Ovary (tissue), 9 donors: ENCODE results near the gene DDX46. TPM values are rescaled to one million over a fixed set of nuclear protein-coding genes. Genes with fewer than 3 reads are reported as not detected.
A peak's percentile ranks its signal among the peaks of the same experiment; 100 is the strongest.
"Not testable (repeated sequence)": the region's sequence is repeated elsewhere in the genome, so short reads cannot be mapped to it uniquely, and the experiment has no call there.

Experiments used
- DNase-seq, 5 donors: peaks; one replicate each; pipeline ENCODE4 v3.0.0-alpha.2; 2019 to 2020
- H3K27ac ChIP-seq, 2 donors: fragments of 200-600 bp; one replicate each; pipeline versions ENCODE4 v1.5.1 to v1.8.0; 2019 to 2022
- H3K27me3 ChIP-seq: fragments of 200-600 bp; one replicate; pipeline ENCODE4 v1.8.0; 2022
- H3K36me3 ChIP-seq: fragments of 200-600 bp; sonication (generic); one replicate; pipeline ENCODE4 v1.5.1; 2019
- H3K4me1 ChIP-seq: one replicate; pipeline ENCODE4 v1.8.1; 2013; ENCODE audit warnings: mild to moderate bottlenecking, moderate library complexity; ENCODE audit not compliant: insufficient read depth
- H3K4me3 ChIP-seq: fragments of 200-600 bp; sonication (generic); one replicate; pipeline ENCODE4 v1.5.1; 2017
- H3K9me3 ChIP-seq, 2 donors: fragments of 200-600 bp in 1 of 2; sonication (generic) in 1 of 2; one replicate each; pipeline versions ENCODE4 v1.5.1 to v1.8.1; 2013 to 2019; ENCODE audit warnings: mild to moderate bottlenecking in 1 of 2, moderate library complexity in 1 of 2
- CTCF ChIP-seq, 3 donors: fragments of 450-650 bp in 2 of 3; fragments of 200-600 bp in 1 of 3; IDR thresholded peaks; one replicate each; pipeline versions ENCODE4 v1.5.1 to v1.8.0; 2016 to 2022; ENCODE audit warnings: antibody characterized with exemption in 3 of 3, mild to moderate bottlenecking in 1 of 3
- EP300 ChIP-seq: sonication (generic); formaldehyde crosslinking; IDR thresholded peaks from one replicate; pipeline ENCODE4 v1.6.1; 2017; ENCODE audit warnings: antibody characterized with exemption
- POLR2A ChIP-seq: fragments of 450-650 bp; IDR thresholded peaks from one replicate; pipeline ENCODE4 v1.6.1; 2017; ENCODE audit warnings: antibody characterized with exemption, mild to moderate bottlenecking, moderate library complexity
- WGBS, 3 donors: extraction: QIAGEN DNeasy Blood & Tissue Kit in 1 of 3; methylation state at CpG; one replicate each; pipeline versions ENCODE4 v1.1.5 to v1.1.7; 2013 to 2017; 5-methylcytosine and 5-hydroxymethylcytosine counted together
- intact Hi-C, 4 donors: fragments of 100-400 bp; cut with DNase I; formaldehyde crosslinking; loops; one replicate each; pipeline versions ENCODE4 v1.11.0 to v1.15.1; 2022 to 2023
- polyA plus RNA-seq, 2 donors: library from polyadenylated mRNA; stranded (reverse); fragments of 200-250 nt in 1 of 2; fragments of 350-450 nt in 1 of 2; fragmentation: Illumina TruSeq in 1 of 2; extraction: RNeasy Lipid Tissue Mini Kit (QIAGEN cat#74804) in 1 of 2; gene quantifications; one replicate each; pipeline ENCODE4 v1.2.3, GENCODE V29; 2013 to 2014
- total RNA-seq, 7 donors: library from RNA; depleted of rRNA in 2 of 7; stranded (reverse); fragments of >200 nt in 2 of 7; fragmentation: NEBNext Ultra II Directional in 3 of 7; extraction: Animal tissue kit (Norgen Biotek cat#: 25700) in 3 of 7; gene quantifications; one replicate each; pipeline versions ENCODE4 v1.1.0 to v1.2.4, GENCODE V29; 2016 to 2023
- donor health status: DM: no; HTN: no; CAD: no; lungs with moderate emphysema.
- donor health status: DM: no; HTN: no; CAD: no.
- donor health status: Bipolar disorder and iron deficiency.
- donor health status: DM: yes; HTN: yes; CAD: no.
- donor health status: DM: no; HTN: no; CAD: no.
- donor health status: DM: yes; HTN: yes; CAD: no.

Gene DDX46
- total and polyA plus RNA-seq, 9 donors = 17.8 to 54.7 (median 40.2) TPM

- WGBS, 3 donors = 87 to 92% (median 89%) methylated on average over 1 of the region's 1 CpG
- intact Hi-C loops = no loop called here
- Histone ChIP-seq H3K9me3 (no peaks in the 10 kb centered on the region), H3K4me1 (peaks cover 1% of the 10 kb centered on the region), H3K36me3 (no peaks in the 10 kb centered on the region), H3K4me3 (no peak overlapping the region), H3K27me3 (no peaks in the 10 kb centered on the region), H3K27ac (no peak overlapping the region)
- DNase-seq = no peak
- TF ChIP-seq CTCF (IDR thresholded peaks at IDR 0.05) (no peak), EP300 (no peak), POLR2A (no peak)
Measured at GRCh38 chr5:134844252-134844651, 85.7 kb downstream of the DDX46 start.

DNA sequence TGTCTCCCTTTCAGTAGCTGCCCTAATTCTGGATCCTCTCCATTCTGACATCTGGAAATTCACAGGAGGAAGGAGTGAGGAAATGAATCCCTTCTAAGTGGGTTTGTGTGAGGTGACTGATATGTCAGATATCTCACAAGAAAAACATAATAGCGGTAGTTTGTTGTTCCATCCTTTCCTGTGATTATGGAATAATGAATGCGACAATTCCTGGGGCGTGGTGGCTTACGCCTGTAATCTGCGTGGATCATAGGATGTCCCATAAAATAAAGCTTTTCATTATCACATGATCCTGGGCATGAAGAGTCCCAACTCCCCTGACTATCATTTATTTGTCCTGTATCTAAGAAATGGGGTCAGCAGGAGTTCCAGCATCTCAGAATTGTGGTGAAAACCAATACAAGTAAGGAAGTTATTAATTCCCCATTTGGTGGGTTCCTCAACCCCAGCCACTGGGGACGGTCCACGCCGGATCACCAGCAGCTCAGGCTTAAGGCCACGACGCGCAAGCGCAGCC is 86.8 kb downstream of the DDX46 start:
- no peaks in the 10 kb centered on the region for H3K27me3 ChIP-seq
- TF ChIP-seq EP300 (no peak), CTCF (IDR thresholded peaks at IDR 0.05) (no peak), POLR2A (no peak)
- H3K36me3 ChIP-seq = no peaks in the 10 kb centered on the region
- WGBS, 3 donors = 3 to 6% (median 4%) methylated on average over 12 of the region's 12 CpGs
- intact Hi-C loops = loop anchor here in 1 of 4 donors (5.0 kb wide), 2 partner anchors 57 to 108 kb away; partner anchors contain the start of gene CAMLG
- peak overlapping the region; percentile 91 for H3K4me3 ChIP-seq
- H3K4me1 ChIP-seq = peaks cover 1% of the 10 kb centered on the region
- no peak for DNase-seq
- H3K27ac ChIP-seq = peak overlapping the region; percentile 84
- H3K9me3 ChIP-seq = no peaks in the 10 kb centered on the region

- peak within 1 kb of the TSS; percentile 91 for H3K4me3 ChIP-seq
- H3K4me1 ChIP-seq = peaks cover 1% of the 10 kb centered on the region
- TF ChIP-seq POLR2A (peak; percentile 88), EP300 (no peak), CTCF (IDR thresholded peaks at IDR 0.05) (no peak)
- H3K9me3 ChIP-seq = no peaks in the 10 kb centered on the region
- peak within 1 kb of the TSS; percentile 84 for H3K27ac ChIP-seq
- no peaks in the 10 kb centered on the region for H3K36me3 ChIP-seq
- WGBS, 3 donors = 0 to 1% (median 1%) methylated on average over 71 to 84 of the region's 84 CpGs
- intact Hi-C loops = loop anchor here in 2 of 4 donors (2.0 to 5.0 kb wide), 3 partner anchors 56 to 109 kb away; partner anchors contain the start of genes CAMLG (in 1 of the 2) and PCBD2 (in 1 of the 2)
- H3K27me3 ChIP-seq = no peaks in the 10 kb centered on the region
- peak; percentile 95 to 97 (median 97) for DNase-seq
Measured at GRCh38 chr5:134845852-134846640, 87.5 kb downstream of the DDX46 start, which contains the start of gene C5orf24. Gene C5orf24 (plus strand): TSS chr5:134845968. CDS start chr5:134854901, 8,933 bp downstream.

- TF ChIP-seq EP300 (no peak), CTCF (IDR thresholded peaks at IDR 0.05) (no peak), POLR2A (no peak)
- peak overlapping the region; percentile 84 for H3K27ac ChIP-seq
- intact Hi-C loops = loop anchor here in 2 of 4 donors (2.0 to 5.0 kb wide), 3 partner anchors 56 to 109 kb away; partner anchors contain the start of genes CAMLG (in 1 of the 2) and PCBD2 (in 1 of the 2)
- no peak for DNase-seq
- H3K4me3 ChIP-seq = peak overlapping the region; percentile 91
- H3K9me3 ChIP-seq = no peaks in the 10 kb centered on the region
- no peaks in the 10 kb centered on the region for H3K36me3 ChIP-seq
- H3K4me1 ChIP-seq = peaks cover 1% of the 10 kb centered on the region
- WGBS, 3 donors = 1% methylated on average over 11 of the region's 11 CpGs
- no peaks in the 10 kb centered on the region for H3K27me3 ChIP-seq
Measured at GRCh38 chr5:134846641-134846960, 88.0 kb downstream of the DDX46 start.

DNA sequence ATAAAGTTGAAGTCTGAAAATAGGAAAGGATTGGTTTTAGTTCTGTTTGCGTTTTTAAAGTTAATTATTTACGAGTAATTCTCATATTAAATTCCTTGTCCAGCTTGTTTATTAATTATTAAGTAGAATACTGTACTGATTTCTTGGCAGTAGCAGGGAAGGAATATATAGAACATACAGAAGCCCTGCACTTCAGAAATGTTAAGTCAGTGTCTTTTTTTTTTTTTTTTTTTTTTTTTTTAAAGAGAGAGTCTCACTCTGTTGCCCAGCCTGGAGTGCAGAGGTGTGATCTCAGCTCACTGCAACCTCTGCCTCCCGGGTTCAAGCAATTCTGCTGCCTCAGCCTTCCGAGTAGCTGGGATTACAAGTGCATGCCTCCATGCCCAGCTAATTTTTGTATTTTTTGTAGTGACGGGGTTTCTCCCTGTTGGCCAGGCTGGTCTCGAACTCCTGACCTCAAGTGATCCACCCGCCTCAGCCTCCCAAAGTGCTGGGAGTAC is 90.9 kb downstream of the DDX46 start:
- H3K4me1 ChIP-seq, H3K36me3 ChIP-seq, H3K9me3 ChIP-seq, H3K27ac ChIP-seq, H3K4me3 ChIP-seq, H3K27me3 ChIP-seq, DNase-seq: not testable (repeated sequence)
- WGBS, 3 donors = 85 to 90% (median 86%) methylated on average over 7 of the region's 7 CpGs
- intact Hi-C loops = loop anchor here in 1 of 4 donors (5.0 kb wide), 2 partner anchors 53 to 112 kb away; partner anchors contain the start of gene CAMLG
